CD4-positive, alpha-beta T cell treated with Interleukin-15 for 4 hours (primary cell): ENCODE data around the gene PDP2.
"Not testable (repeated sequence)": the region's sequence is repeated elsewhere in the genome, so short reads cannot be mapped to it uniquely, and the experiment has no call there.

Experiments used
- DNase-seq: peaks from one replicate; pipeline ENCODE4 v3.0.0-alpha.2; 2020; ENCODE audit warnings: low spot score

The PDP2 gene

GRCh38 chr16:66853261-66854139 is 26.8 kb upstream of the PDP2 start:
- DNase-seq, result no peak

- no peak for DNase-seq
Observed at GRCh38 chr16:66856184-66856730, 24.1 kb upstream of the PDP2 start.

DNA sequence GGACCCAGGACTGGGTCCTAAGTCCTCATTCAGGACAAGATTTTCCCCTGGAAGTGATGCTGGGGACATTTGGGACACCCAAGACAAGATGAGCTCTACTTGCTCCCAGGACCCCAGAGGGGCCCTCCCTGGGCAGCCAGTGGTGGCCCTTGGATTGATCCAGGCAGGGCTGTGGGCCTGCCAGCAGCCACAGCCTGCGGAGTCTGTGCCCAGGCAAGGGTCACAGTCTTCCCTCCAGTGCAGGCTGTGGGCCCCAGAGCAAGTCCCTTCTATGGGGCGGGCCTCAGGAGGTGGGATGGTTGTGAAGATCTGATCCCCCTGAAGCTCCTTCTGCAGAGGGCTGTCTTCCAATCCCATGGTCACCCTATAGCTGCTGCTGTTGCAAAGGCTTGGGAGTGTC is 23.5 kb upstream of the PDP2 start:
- no peak for DNase-seq

DNA sequence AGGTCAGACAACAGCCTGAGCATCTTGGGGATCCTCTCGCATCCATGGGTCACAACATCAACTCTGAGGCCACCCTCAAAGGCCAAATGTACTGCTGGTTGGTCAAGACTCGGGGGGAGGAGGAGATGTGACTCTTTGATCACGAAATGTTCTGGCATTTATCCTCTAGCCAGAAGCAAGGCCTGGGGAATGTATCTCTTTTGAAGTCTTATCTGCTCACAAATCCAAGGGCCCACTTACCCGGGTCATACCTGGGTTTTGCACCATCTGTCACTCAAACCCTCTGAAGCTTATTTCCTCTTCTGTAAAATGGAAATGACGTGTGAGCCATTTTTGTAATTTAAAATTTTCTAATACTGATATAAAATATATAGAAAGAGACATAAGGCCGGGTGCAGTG is 22.9 kb upstream of the PDP2 start:
- no peak for DNase-seq

GRCh38 chr16:66858740-66859396 is 21.4 kb upstream of the PDP2 start:
- DNase-seq, result no peak

DNA sequence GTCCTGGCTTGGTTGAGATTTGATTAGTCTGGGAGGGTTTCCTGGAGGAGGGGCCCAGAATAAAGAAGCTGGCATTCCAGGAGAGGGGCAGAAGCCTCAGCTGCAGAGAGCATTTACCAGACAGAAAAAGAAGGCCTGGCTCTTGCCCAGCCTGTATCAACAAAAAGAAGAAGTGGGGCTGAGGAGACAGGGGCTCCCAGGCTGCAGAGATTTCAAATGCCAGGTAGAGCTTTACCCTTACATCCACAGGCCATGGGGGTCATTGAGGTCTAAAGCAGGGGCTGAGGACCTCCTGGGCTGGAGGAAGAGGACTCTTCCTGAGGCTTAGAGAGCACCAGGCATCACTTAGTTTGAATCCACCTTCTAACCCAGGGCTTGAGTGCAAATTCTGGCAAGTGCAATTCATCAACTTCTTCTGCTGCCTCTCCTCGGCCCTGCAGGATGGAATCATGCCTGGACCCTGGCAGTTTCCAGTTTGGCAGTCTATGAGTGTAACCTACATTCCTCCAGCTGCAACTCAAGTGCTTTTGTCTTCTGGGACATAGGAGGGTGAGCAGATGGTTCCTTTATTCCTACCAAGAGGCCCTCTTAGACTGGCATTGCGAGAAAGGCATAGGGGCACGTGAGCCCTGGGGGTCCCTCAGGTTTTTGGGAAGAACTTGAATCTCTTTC is 20.8 kb upstream of the PDP2 start:
- no peak for DNase-seq

DNA sequence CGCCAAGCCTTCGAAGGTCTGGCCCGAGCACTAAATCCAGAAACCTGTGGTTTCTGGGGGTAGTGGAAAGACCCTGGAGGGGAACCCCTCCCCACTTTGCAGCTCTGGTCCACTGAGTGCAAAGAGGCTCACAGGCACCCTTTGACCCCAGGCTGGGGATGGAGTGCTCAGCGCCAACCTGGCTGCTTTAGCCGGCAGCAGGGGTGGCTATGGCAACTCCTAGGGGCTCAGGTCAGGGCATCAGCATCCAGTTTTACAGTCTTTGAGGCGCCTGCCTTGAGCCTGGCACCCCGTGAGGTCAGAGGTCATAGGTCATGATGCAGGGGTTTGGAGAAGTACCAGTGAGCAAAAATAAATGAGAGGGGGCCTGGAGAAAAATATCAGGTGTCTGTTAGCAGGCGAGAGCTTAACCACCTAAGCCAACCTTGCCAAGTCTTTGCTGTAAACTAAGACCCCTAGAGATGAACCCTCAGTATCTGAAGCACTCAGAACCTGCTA is 18.2 kb upstream of the PDP2 start:
- DNase-seq, result no peak

DNA sequence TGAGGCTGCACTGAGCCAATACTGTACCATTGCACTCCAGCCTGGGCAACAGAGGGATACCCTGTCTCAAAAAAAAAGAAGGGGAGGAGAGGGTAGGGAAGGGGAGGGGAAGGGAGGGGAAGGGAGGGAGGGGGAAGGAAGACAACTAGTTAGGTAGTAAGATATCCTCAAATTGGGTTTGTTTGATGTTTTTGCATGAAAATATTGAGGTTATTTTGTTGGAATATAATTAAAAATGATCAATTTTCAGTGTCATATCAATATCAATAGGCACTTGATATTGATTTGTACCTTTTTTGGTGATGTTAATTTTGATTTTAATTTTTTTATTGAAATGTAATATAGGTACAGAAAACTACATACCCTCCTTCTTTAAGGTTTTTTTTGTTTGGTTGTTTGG is 16.6 kb upstream of the PDP2 start:
- no peak for DNase-seq

- DNase-seq, result no peak
Observed at GRCh38 chr16:66869424-66869823, 10.9 kb upstream of the PDP2 start.

- DNase-seq, result not testable (repeated sequence)
Observed at GRCh38 chr16:66871363-66871762, 9.0 kb upstream of the PDP2 start.

- no peak for DNase-seq
Observed at GRCh38 chr16:66871840-66872239, 8.5 kb upstream of the PDP2 start.

DNA sequence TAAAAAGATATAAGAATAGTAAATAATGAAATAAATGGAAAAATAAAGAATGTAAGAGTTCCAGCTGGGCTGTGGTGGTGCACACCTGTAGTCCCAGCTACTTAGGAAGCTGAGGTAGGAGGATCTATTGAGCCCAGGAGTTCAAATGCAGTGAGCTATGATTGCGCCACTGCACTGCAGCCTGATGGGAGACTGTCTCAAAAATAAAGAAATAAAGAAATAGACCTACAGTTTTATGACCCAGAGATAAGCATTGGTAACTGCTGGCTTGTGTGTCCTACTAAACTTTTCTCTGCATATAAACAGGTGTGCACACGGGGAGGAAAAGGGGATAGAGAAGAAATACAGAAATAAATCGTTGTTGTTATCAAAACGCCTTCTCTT is 7.8 kb upstream of the PDP2 start:
- no peak for DNase-seq

DNA sequence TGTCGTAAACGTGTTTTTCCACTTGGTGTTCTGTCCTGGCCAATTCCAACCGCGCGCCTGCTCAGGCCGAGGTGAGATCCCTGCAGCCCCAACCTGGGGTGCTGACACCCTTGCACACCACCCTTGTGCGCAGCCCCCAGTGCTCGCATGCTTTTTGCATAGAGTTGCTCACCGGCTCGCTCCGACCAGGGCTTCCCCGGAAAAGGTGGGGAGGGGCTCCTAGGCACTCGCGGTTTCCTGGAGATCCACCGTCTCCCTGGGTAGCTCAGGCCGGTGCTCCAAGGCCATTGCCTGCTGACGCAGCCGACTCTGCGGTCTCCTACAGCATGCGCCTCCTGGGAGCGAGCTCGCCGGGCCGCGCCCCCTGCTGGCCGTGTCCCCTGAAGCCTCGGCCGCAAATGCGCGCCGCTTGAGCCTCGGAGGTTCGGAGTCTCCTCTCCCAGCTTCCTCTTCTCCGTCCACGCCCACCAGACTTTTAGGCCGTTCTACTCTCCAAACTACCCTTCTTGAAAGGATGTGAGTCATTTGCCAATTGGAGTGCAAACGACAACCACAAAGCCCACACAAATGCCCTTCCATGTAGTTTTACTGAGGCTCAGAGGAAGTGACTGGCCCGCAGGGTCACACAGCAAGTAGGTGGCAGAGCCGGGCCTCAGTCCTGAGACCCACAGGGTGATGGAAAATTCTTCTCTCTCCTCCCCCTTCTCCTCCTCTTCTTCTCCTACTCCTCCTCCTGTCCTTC is 7.2 kb upstream of the PDP2 start:
- peak; percentile 93 for DNase-seq

GRCh38 chr16:66873685-66874055 is 6.6 kb upstream of the PDP2 start:
- DNase-seq, result no peak

- DNase-seq, result no peak
Observed at GRCh38 chr16:66874079-66874775, 6.1 kb upstream of the PDP2 start.

- peak; percentile 46 for DNase-seq
Observed at GRCh38 chr16:66878067-66878466, 2.2 kb upstream of the PDP2 start.

- no peak for DNase-seq
Observed at GRCh38 chr16:66881014-66881417, 701 bp downstream of the PDP2 start.

GRCh38 chr16:66881560-66881959 is 1.2 kb downstream of the PDP2 start:
- DNase-seq, result no peak

DNA sequence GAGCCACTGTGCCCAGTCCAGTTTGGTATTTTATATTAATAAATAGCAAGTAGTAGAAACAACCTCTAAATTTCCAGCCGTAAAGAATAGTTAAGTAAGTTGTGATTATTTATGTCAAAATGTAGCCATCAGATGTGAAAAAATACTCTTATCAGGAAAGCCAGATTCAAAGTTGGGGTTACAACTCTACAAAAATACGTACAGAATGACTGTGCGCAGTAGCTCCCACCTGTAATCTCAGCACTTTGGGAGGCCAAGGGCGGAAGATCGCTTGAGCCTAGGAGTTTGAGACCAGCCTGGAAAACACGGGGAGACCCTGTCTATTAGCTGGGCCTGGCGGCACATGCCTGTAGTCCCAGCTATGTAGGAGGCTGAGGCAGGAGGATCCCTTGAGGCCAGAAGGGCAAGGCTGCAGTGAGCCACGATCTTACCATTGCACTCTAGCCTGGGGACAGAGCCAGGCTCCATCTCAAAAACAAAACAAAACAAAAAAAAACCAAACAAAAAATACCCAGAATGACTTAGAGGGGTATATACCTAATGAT is 1.7 kb downstream of the PDP2 start:
- no peak for DNase-seq

DNA sequence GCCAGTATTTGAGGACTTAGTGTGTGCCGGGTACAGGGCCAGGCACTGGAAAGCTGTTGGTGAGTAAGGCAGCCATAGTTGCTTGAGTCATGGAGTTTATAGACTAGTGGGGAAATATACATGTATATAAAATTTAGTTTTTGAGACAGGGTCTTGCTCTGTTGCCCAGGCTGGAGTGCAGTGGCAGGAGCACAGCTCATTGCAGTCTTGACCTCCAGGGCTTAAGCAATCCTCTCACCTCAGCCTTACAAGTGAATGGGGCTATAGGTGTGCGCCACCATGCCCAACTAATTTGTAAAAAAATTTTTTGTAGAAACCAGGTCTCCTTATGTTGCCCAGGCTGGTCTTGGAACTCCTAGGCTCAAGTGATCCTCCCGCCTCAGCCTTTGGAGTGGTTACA is 2.4 kb downstream of the PDP2 start:
- no peak for DNase-seq

- no peak for DNase-seq
Observed at GRCh38 chr16:66885491-66885890, 5.2 kb downstream of the PDP2 start.
